CD14-positive monocyte (primary cell): ENCODE measurements around the gene FOXO3. TPM values are rescaled to one million over a fixed set of nuclear protein-coding genes. Genes with fewer than 3 reads are reported as not detected.
A peak's percentile ranks its signal among the peaks of the same experiment; 100 is the strongest.

ENCODE experiments used
- DNase-seq, 3 donors: peaks; one replicate each; pipeline ENCODE4 v3.0.0-alpha.2; 2011 to 2022
- H2AFZ ChIP-seq: 2 replicates; pipeline ENCODE4 v1.6.0; 2012; ENCODE audit warnings: mild to moderate bottlenecking, low read depth, low read length, inconsistent platforms; ENCODE audit not compliant: insufficient read depth, poor library complexity, severe bottlenecking
- H3K27ac ChIP-seq, 2 donors: 1 replicate in 1 of 2; 2 replicates in 1 of 2; pipeline ENCODE4 v1.5.1; 2012 to 2013; ENCODE audit warnings: low read length in 2 of 2, control low read depth in 1 of 2, inconsistent platforms in 1 of 2, low read depth in 1 of 2, mild to moderate bottlenecking in 1 of 2
- H3K27me3 ChIP-seq, 2 donors: one replicate each; pipeline versions ENCODE4 v1.6.0 to v1.6.1; 2011 to 2013; ENCODE audit warnings: low read length in 2 of 2; ENCODE audit not compliant: control insufficient read depth in 2 of 2, insufficient read depth in 2 of 2
- H3K36me3 ChIP-seq, 2 donors: replicated peaks in 1 of 2; 1 replicate in 1 of 2; 2 replicates in 1 of 2; pipeline versions ENCODE4 v1.5.1 to v1.6.1; 2012 to 2013; ENCODE audit warnings: low read length in 2 of 2, control low read depth in 1 of 2, inconsistent platforms in 1 of 2, mild to moderate bottlenecking in 1 of 2; ENCODE audit not compliant: insufficient read depth in 2 of 2, control insufficient read depth in 1 of 2
- H3K4me1 ChIP-seq, 2 donors: 1 replicate in 1 of 2; 2 replicates in 1 of 2; pipeline versions ENCODE4 v1.5.1 to v1.6.1; 2012 to 2013; ENCODE audit warnings: low read length in 2 of 2, control low read depth in 1 of 2, inconsistent platforms in 1 of 2, mild to moderate bottlenecking in 1 of 2, moderate library complexity in 1 of 2; ENCODE audit not compliant: insufficient read depth in 2 of 2, control insufficient read depth in 1 of 2
- H3K4me2 ChIP-seq: replicated peaks from 2 replicates; pipeline ENCODE3; 2012; ENCODE audit warnings: low read length, moderate library complexity, mild to moderate bottlenecking; ENCODE audit not compliant: poor library complexity, severe bottlenecking; ENCODE audit errors: extremely low read depth
- H3K4me3 ChIP-seq, 3 experiments: fragments of 200-600 bp in 1 of 3; sonication (generic) in 1 of 3; replicated peaks in 1 of 3; 1 replicate in 2 of 3; 2 replicates in 1 of 3; pipeline ENCODE4 v1.5.1; 2011 to 2013; ENCODE audit warnings: low read length in 3 of 3, mild to moderate bottlenecking in 3 of 3, control low read depth in 2 of 3, low read depth in 2 of 3, inconsistent platforms in 1 of 3, moderate library complexity in 1 of 3
- H3K79me2 ChIP-seq: 2 replicates; pipeline ENCODE4 v1.6.0; 2012; ENCODE audit warnings: mild to moderate bottlenecking, control low read depth, inconsistent platforms, low read length, moderate library complexity; ENCODE audit not compliant: insufficient read depth
- H3K9ac ChIP-seq: 2 replicates; pipeline ENCODE4 v1.6.0; 2017; ENCODE audit warnings: low read length, mild to moderate bottlenecking; ENCODE audit not compliant: insufficient read depth, poor library complexity, severe bottlenecking
- H3K9me3 ChIP-seq, 2 donors: replicated peaks in 1 of 2; 1 replicate in 1 of 2; 2 replicates in 1 of 2; pipeline versions ENCODE4 v1.5.1 to v1.6.1; 2012 to 2013; ENCODE audit warnings: low read length in 2 of 2, control low read depth in 1 of 2; ENCODE audit not compliant: control insufficient read depth in 1 of 2, insufficient read depth in 1 of 2
- H4K20me1 ChIP-seq: 2 replicates; pipeline ENCODE4 v1.6.0; 2012; ENCODE audit warnings: mild to moderate bottlenecking, low read length, control low read depth, moderate library complexity; ENCODE audit not compliant: insufficient read depth
- H3K27ac Mint-ChIP-seq, 7 donors: one replicate each; pipeline ENCODE4 v1.8.0; 2020; ENCODE audit warnings: mild to moderate bottlenecking in 7 of 7, mixed read lengths in 7 of 7, moderate library complexity in 6 of 7, inconsistent platforms in 2 of 7
- H3K27me3 Mint-ChIP-seq, 3 donors: one replicate each; pipeline ENCODE4 v1.8.0; 2021 to 2022; ENCODE audit warnings: low read depth in 3 of 3, mild to moderate bottlenecking in 3 of 3, mixed read lengths in 3 of 3, moderate library complexity in 3 of 3, inconsistent platforms in 1 of 3
- H3K36me3 Mint-ChIP-seq, 2 donors: one replicate each; pipeline ENCODE4 v1.8.0; 2020; ENCODE audit warnings: mixed read lengths in 2 of 2, inconsistent platforms in 1 of 2, mild to moderate bottlenecking in 1 of 2
- H3K4me1 Mint-ChIP-seq: one replicate; pipeline ENCODE4 v1.8.0; 2020; ENCODE audit warnings: mild to moderate bottlenecking, mixed read lengths
- H3K4me3 Mint-ChIP-seq, 2 donors: one replicate each; pipeline ENCODE4 v1.8.0; 2020; ENCODE audit warnings: mild to moderate bottlenecking in 2 of 2, mixed read lengths in 2 of 2, moderate library complexity in 1 of 2
- H3K9me3 Mint-ChIP-seq, 7 donors: one replicate each; pipeline ENCODE4 v1.8.0; 2020 to 2022; ENCODE audit warnings: mixed read lengths in 7 of 7, mild to moderate bottlenecking in 6 of 7, moderate library complexity in 6 of 7, inconsistent platforms in 2 of 7
- WGBS: methylation state at CpG from one replicate; pipeline ENCODE4 v1.1.5; 2013; ENCODE audit warnings: missing lambda C conversion rate; ENCODE audit not compliant: insufficient coverage; 5-methylcytosine and 5-hydroxymethylcytosine counted together
- intact Hi-C, 2 donors: fragments of 100-400 bp; cut with micrococcal nuclease; formaldehyde crosslinking; loops; one replicate each; pipeline versions ENCODE4 v1.15.0 to v1.15.1; 2023
- polyA plus RNA-seq, 3 donors: library from polyadenylated mRNA; depleted of rRNA in 1 of 3; unstranded in 2 of 3; stranded (reverse) in 1 of 3; fragments of 300-500 nt in 2 of 3; fragments of >200 nt in 1 of 3; fragmentation: Illumina TruSeq in 2 of 3; gene quantifications; 1 replicate in 2 of 3; 2 replicates in 1 of 3; pipeline ENCODE4 v1.2.3, GENCODE V29; 2012 to 2021
- TF ChIP-seq, protein P1 (sequence below): fragments of 200-600 bp; IDR thresholded peaks from one replicate; pipeline ENCODE4 v1.8.0; 2022; ENCODE audit warnings: antibody characterized with exemption, mild to moderate bottlenecking

Gene FOXO3
- polyA plus RNA-seq, 3 donors = 15.4 to 23.2 (median 17.5) TPM

DNA sequence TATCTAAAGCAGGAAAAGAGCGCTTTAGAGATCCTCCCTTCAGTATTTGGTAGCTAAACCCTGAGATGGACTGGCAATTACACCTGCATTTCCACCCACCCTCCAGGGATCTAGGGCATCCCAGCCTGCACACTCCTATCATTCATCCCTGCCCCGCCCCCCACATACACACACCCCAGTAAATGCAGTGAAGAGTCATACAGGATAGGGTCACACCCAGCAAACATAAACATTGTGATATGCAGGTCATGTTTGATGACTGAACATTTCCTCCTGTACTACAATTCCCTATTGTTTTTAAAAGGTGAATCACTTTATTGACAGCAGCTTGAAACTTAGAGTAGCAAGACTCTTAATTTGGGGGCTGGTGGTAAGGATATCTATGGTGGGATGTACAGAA is 112.9 kb downstream of the FOXO3 start:
- H3K9ac ChIP-seq = no peak overlapping the region
- Mint-ChIP-seq H3K4me3 (no peak overlapping the region), H3K27me3 (no peaks in the 10 kb centered on the region), H3K9me3 (no peaks in the 10 kb centered on the region), H3K27ac (no peak overlapping the region), H3K4me1 (peaks cover 30% of the 10 kb centered on the region), H3K36me3 (peaks cover 21 to 25% of the 10 kb centered on the region in 2 donors)
- peaks cover under 1 to 15% of the 10 kb centered on the region in 2 donors for H3K36me3 ChIP-seq
- H4K20me1 ChIP-seq = peaks cover 100% of the 10 kb centered on the region
- no peak overlapping the region for H3K4me3 ChIP-seq
- no peaks in the 10 kb centered on the region for H3K27me3 ChIP-seq
- intact Hi-C loops = no loop called here
- H3K4me2 ChIP-seq = no peak overlapping the region
- 0% methylated on average over 1 of the region's 2 CpGs for WGBS
- no peaks in the 10 kb centered on the region for H3K9me3 ChIP-seq
- H3K27ac ChIP-seq = peak overlapping the region in 1 of 2 donors; percentile 54
- H2AFZ ChIP-seq = no peak overlapping the region
- no peak for DNase-seq
- TF ChIP-seq, protein P1, sequence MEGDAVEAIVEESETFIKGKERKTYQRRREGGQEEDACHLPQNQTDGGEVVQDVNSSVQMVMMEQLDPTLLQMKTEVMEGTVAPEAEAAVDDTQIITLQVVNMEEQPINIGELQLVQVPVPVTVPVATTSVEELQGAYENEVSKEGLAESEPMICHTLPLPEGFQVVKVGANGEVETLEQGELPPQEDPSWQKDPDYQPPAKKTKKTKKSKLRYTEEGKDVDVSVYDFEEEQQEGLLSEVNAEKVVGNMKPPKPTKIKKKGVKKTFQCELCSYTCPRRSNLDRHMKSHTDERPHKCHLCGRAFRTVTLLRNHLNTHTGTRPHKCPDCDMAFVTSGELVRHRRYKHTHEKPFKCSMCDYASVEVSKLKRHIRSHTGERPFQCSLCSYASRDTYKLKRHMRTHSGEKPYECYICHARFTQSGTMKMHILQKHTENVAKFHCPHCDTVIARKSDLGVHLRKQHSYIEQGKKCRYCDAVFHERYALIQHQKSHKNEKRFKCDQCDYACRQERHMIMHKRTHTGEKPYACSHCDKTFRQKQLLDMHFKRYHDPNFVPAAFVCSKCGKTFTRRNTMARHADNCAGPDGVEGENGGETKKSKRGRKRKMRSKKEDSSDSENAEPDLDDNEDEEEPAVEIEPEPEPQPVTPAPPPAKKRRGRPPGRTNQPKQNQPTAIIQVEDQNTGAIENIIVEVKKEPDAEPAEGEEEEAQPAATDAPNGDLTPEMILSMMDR = no peak
- H3K4me1 ChIP-seq = peaks cover 9 to 13% of the 10 kb centered on the region in 2 donors
- H3K79me2 ChIP-seq = peaks cover 72% of the 10 kb centered on the region

DNA sequence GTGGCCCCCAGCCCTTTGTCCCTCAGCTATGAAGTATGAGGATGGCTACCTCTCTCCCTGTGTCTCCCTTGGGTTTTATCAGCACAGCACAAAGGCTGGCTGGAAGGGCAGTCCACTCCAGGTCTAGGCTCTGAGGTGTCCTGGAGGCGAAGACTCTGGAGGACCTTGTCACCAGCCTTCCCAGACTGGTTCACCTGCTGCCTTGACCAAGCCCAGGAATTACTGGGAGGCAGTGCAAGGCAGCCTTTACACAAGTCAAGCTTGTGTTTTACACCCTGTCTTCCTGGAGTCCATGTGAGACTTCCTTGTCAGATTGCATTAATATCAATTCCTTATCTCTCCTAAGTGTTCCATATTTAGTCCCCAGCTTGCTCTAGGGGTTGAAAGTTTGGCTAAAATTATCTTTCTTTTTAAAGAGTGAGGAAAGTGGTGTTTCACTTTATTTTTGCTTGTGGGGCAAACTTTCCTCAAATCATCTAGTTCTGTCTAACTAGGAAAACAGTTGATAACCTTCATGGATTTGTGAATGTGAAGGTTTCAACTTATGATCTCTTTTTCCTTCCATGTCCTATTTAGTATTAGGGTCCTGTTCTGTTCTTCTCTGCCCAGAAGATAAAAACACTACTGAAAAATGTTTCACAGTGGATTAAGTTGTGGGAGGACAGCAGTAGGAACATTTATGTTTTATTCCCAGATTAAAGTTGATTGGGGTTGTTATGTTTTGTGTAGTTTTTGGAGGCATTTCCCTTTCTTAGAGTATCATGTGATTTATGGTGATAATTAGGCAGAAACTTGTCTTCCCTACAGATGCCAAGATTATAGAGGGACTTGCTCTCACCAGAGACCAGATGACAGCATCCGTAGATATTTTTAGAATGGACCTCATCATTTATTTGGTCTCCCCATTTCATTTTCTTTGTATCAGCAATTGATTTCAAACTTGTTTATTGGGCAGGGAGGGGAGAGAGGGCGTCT is 114.8 kb downstream of the FOXO3 start:
- Histone ChIP-seq H4K20me1 (peaks cover 98% of the 10 kb centered on the region), H3K27me3 (no peaks in the 10 kb centered on the region), H3K79me2 (peaks cover 57% of the 10 kb centered on the region), H3K4me1 (peaks cover 9 to 13% of the 10 kb centered on the region in 2 donors), H3K27ac (no peak overlapping the region), H3K9ac (no peak overlapping the region), H3K9me3 (no peaks in the 10 kb centered on the region), H2AFZ (no peak overlapping the region), H3K36me3 (peaks cover 4 to 21% of the 10 kb centered on the region in 2 donors), H3K4me2 (no peak overlapping the region), H3K4me3 (no peak overlapping the region)
- no peaks in the 10 kb centered on the region for H3K9me3 Mint-ChIP-seq
- H3K36me3 Mint-ChIP-seq = peaks cover 22 to 33% of the 10 kb centered on the region in 2 donors
- DNase-seq = no peak
- no peak overlapping the region for H3K4me3 Mint-ChIP-seq
- peak overlapping the region in 2 of 7 donors; percentile 11 to 50 for H3K27ac Mint-ChIP-seq
- 100% methylated on average over 1 of the region's 3 CpGs for WGBS
- intact Hi-C loops = no loop called here
- H3K4me1 Mint-ChIP-seq = peaks cover 29% of the 10 kb centered on the region
- TF ChIP-seq, protein P1 = no peak
- H3K27me3 Mint-ChIP-seq = no peaks in the 10 kb centered on the region
